HG02970 (cell line): ENCODE results near the gene CLCNKA.
"Not testable (repeated sequence)": the region's sequence is repeated elsewhere in the genome, so short reads cannot be mapped to it uniquely, and the experiment has no call there.

Experiments used
- ATAC-seq: cut with Tn5 transposase; IDR thresholded peaks from one replicate; pipeline ENCODE4 v1.9.1; 2021; ENCODE audit warnings: mild to moderate bottlenecking, moderate library complexity, moderate number of reproducible peaks; ENCODE audit not compliant: unreplicated experiment, low FRiP score

Gene CLCNKA

GRCh38 chr1:15997076-15997585 is 24.7 kb upstream of the CLCNKA start:
- ATAC-seq: no peak

DNA sequence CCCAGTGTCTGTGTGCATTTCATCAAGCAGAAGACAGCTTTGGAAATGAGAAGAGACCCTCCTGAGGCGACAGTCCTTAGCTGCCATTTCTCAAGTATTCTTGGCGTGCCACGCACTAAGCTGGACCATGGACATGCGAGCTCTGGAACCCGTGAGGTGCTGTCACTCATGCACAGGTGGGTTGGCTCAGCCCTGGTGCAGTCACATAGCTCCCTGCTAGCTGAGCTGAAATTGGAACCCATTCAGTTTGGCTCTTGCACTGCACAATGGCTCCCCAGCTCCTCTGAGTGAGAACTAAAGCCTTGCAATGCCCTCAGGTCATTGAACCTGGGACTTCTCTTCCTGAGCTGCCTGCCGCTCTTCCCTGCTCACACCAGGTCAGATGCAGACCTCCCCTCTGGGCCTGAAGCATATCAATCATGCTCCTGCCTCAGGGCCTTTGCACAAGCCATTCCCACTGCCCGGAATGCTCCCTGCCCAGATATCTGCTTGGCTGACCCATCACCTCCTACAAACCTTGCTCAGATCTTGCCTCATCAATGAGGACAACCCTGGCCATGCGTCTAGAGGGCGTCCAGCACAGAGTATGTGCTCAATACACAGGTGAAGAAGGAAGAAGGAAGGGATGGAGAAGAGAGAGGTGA is 24.1 kb upstream of the CLCNKA start:
- ATAC-seq: no peak

GRCh38 chr1:15998929-15999328 is 22.9 kb upstream of the CLCNKA start:
- ATAC-seq: no peak

GRCh38 chr1:16001274-16001673 is 20.6 kb upstream of the CLCNKA start:
- ATAC-seq: not testable (repeated sequence)

- ATAC-seq: no peak
Measured at GRCh38 chr1:16005597-16005996, 16.2 kb upstream of the CLCNKA start.

DNA sequence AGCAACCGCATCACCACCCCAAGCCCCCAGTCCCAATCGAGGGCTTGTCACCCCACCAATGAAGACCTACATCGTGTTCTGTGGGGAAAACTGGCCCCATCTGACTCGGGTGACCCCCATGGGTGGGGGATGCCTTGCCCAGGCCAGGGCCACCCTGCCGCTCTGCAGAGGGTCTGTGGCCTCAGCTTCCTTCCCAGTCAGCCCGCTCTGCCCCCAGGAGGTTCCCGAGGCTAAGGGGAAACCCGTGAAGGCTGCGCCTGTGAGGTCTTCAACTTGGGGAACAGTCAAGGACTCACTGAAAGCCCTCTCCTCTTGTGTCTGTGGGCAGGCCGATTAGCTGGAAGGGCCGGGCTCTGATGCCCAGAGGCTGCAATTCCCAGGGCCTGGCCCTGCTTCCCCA is 15.8 kb upstream of the CLCNKA start:
- no peak for ATAC-seq

DNA sequence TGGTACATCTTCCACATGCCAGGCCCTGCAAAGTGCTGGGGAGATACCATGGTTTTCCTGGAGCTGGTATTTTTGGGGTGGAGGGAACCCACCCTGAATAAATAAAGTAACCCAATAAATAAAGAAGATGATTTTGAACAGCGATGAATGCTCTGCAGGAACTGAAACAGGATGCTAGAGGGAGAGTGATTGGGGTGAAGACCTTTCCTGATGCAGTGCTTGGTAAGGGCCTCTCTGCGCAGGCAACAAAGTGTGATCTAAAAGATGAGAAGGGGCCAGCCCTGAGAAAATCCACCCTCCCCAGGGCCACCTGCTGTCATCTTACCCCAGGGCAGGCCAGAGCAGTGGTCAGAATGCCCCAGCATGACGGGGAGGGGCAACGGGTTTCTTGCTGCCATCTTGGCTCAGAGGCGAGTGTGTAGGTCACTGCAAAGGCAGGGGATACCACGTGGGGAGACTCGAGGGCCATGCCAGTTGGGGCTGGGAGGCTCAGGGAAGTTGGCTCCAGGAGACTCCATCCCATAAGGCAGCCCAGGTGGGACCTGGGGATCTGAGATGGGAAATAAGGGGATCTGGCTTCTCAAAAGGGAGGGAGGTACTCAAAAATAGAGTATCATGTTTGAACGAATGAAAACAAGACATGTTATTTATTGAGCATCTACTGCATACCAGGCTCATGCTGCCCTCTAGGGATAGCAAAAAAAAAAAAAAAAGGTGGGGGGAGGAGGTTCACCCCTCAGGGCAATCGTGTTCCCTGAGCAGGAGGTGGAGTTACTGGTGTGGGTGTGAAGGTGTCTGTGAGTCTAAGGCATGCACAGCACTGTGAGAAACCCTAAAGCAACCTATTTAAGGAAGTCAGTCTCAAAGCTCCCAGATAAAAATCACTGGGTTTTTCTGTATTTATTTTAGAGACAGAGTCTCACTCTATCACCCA is 15.0 kb upstream of the CLCNKA start:
- no peak for ATAC-seq

DNA sequence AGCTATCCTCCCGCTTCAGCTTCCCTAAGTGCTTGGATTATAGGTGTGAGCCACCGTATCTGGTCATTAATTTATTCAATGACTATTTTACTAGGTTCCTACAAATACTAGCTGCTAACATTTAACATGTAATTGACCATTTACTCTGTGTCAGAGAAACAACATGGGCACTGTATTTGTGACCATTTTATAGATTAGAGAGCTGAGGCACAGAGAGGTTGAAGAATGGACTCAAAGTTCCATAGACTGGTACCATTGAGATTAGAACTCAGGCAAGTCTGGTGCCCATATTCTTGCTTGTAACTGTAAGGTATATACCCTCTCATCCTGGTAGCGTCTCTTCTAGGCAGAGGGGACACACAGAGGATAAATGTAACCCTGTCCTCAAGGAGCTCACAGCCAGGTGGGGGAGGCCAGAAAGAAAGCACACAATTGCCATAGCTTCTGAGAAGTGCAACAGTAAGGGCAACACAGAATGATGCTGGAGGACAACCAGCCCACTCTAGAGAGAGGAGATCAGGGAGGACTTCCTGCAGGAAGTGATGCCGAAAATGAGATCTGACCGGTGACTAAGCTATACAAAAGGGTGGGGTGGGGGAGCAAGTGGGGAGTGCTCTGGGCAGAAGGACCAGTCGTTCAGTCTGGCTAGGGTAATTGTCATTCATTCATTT is 14.0 kb upstream of the CLCNKA start:
- ATAC-seq: no peak

- ATAC-seq: no peak
Measured at GRCh38 chr1:16009030-16009460, 12.8 kb upstream of the CLCNKA start.

DNA sequence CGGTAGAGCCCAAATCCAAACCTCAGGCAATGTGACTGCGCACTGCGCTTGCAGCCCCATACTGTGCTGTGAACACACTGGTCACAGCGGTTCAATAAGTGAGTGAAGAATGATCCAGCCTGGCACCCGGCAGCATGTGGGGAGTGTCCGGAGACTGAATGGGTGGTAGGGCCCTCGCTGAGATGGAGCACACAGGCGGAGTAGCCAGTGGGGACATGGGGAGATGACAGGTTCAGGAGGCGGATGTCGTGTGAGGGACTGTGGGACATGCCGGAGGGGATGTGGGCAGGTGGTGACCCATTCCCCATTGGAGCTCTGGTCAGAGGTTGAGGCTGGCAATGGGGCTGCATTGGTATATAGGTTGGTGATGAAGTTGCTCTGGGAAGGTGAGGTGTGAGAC is 12.2 kb upstream of the CLCNKA start:
- no peak for ATAC-seq

DNA sequence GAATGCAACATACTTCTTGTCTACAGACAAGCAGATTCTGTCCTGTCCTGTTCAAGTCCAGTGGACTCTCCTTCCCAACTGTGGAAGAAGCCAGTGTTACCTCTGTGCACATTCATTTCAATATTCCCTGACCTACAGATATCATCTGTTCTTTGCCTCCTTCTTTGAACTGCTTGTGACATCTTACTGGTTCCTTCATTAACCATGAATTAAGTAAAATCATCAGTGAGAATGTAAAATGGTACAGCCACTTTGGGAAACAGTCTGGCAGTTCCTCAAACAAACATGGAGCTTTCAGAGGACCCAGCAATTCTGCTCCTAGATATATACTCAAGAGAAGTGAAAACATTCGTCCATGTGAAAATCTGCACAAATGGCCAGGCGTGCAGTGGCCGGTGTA is 11.0 kb upstream of the CLCNKA start:
- ATAC-seq: no peak

DNA sequence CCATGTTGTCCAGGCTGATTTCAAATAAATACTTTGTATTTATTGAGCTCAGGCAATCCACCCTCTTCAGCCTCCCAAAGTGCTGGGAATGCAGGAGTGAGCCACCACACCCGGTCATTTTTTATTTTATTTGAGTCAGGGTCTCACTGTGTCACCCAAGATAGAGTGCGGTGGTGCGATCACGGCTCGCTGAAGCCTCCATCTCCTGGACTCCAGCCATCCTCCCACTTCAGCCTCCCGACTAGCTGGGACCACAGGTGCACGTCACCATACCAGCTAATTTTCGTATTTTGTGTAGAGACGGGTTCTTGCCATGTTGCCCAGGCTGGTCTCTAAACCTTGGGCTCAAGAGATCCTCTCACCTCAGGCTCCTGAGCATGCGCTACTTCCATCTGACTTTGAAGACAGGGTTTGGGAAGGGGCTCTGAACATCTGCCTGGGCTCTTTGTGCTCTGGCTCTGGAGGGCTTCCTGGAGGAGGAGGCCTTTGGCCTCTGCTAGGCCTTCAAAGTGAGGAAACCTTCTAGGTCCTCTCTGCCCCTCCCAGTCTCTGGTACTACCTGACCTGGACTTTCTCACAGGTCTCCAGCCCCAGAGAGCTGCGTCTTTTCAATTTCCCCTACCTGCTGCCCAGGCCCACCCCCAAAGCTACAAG is 9.8 kb upstream of the CLCNKA start:
- no peak for ATAC-seq

DNA sequence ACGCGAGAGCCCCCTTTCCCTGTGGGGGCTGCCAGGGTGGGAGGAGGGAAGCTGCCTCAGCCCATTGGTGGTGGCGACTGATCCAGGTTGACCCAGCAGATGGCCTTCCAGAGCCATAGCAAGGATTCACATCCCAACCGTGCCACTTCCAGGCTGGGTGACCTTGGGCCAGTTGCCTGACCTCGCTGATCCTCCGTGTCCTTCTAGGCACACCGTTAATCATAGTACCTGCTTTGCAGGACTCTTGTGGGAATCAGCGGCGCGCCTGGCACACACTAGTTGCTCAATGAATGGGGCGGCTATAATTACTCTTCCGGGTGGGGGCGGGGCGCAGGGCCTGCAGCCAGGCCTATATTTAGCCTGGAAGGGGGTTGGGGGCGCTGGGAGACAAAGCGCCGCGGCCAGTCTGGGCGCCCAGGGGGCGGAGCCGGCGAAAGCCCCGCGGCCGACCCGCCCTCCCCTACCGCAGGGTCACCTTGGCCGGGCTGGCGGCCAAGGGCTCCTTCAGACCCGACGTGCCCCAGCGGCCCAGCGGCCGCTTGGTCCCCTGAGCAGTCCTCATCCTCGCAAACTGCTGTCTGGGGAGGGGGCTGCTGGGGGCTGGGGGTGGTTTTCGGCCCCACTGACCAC is 9.1 kb upstream of the CLCNKA start:
- ATAC-seq: no peak

- ATAC-seq: no peak
Measured at GRCh38 chr1:16013220-16013907, 8.5 kb upstream of the CLCNKA start.

GRCh38 chr1:16013908-16014258 is 8.0 kb upstream of the CLCNKA start:
- no peak for ATAC-seq

DNA sequence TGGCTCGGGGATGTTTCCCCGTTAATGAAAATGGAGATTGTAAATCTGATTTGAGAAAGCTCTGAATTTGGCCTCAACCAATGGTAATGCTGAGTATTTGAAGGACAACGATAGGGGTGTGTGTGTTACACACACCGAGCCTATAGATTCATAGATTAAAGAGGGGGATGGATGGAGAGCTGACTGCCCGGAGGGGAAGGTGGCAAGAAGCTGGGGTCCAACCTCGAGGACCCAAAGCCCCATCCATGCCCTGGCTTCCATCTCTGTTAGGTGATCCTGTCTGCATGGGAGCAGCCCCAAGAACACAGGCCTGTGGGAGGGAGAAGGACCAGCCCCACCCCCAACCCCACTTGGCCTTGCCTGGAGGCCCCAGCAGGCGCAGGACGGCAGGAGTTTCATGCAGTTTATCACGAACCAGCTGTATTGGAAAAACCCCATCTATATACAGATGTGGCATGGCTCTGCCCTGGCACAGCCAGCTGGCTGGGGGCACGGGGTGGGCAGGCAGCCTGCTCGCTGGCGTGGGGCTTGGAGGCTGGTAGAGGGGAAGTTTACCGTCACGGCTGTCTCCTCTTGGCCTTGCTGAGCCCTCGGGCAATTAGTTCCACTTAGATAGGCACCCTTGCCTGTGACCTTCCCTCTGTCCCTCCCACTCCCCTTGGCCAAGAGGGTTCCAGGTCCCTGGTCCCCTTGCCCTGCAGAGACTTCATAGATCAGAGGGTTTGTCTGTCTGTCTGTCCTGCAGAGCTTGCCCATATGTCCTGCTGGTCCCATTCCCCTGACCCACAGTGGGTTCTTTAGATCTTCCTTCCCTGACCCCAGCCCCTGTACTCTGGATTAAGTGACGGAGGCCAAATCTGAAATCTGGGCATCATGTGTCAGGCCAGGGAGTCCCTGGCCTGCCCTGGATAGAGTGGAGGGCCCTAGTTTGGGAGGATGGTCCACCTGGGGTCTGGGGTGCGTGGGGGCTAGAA is 7.0 kb upstream of the CLCNKA start:
- no peak for ATAC-seq

DNA sequence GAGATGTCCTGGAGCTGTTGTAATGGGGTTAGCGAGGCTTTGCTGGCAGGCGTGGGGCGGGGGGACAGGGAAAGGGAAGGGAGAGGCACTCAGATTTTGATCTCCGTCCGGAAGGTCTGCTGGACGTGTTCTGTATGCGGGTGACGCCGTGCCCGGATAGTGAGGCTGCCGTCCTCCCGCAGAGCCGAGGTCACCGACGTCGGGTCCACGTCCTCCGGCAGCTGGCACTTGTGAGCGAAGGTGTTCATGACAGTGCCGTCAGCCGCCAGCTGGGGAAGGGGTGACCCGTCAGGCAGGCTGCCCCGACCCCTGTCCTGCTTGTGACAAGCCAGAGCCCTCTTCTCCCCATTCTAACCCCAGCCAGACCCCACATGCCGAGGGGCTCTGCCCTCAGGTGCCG is 6.3 kb upstream of the CLCNKA start:
- no peak for ATAC-seq
